ENCODE results near the gene GALNT2.

Gene GALNT2

GRCh38 chr1:230130172-230130944 lies 63.3 kb downstream of the GALNT2 start:
- no peak for DNase-seq (ENCODE audit: low read depth)

- DNase-seq (ENCODE audit: low read depth): no peak
Measured at GRCh38 chr1:230131457-230131856, 64.4 kb downstream of the GALNT2 start.

GRCh38 chr1:230132758-230133157 lies 65.7 kb downstream of the GALNT2 start:
- no peak for DNase-seq (ENCODE audit: low read depth)

- DNase-seq (ENCODE audit: low read depth): no peak
Measured at GRCh38 chr1:230135726-230136125, 68.7 kb downstream of the GALNT2 start.

GRCh38 chr1:230136453-230137336 lies 69.7 kb downstream of the GALNT2 start:
- no peak for DNase-seq (ENCODE audit: low read depth)

- no peak for DNase-seq (ENCODE audit: low read depth)
Measured at GRCh38 chr1:230137337-230137815, 70.3 kb downstream of the GALNT2 start.

GRCh38 chr1:230138561-230139239 lies 71.7 kb downstream of the GALNT2 start:
- DNase-seq (ENCODE audit: low read depth): no peak

- DNase-seq (ENCODE audit: low read depth): no peak
Measured at GRCh38 chr1:230139315-230139714, 72.3 kb downstream of the GALNT2 start.

GRCh38 chr1:230139741-230140140 lies 72.7 kb downstream of the GALNT2 start:
- no peak for DNase-seq (ENCODE audit: low read depth)

GRCh38 chr1:230140221-230141020 lies 73.4 kb downstream of the GALNT2 start:
- no peak for DNase-seq (ENCODE audit: low read depth)

- DNase-seq (ENCODE audit: low read depth): no peak
Measured at GRCh38 chr1:230141021-230141648, 74.1 kb downstream of the GALNT2 start.

- DNase-seq (ENCODE audit: low read depth): no peak
Measured at GRCh38 chr1:230141797-230142607, 75.0 kb downstream of the GALNT2 start.

- DNase-seq (ENCODE audit: low read depth): no peak
Measured at GRCh38 chr1:230142608-230143210, 75.7 kb downstream of the GALNT2 start.

GRCh38 chr1:230143534-230143933 lies 76.5 kb downstream of the GALNT2 start:
- DNase-seq (ENCODE audit: low read depth): no peak

GRCh38 chr1:230144010-230144614 lies 77.1 kb downstream of the GALNT2 start:
- DNase-seq (ENCODE audit: low read depth): no peak

- no peak for DNase-seq (ENCODE audit: low read depth)
Measured at GRCh38 chr1:230144758-230145504, 77.9 kb downstream of the GALNT2 start.

GRCh38 chr1:230145505-230145899 lies 78.5 kb downstream of the GALNT2 start:
- DNase-seq (ENCODE audit: low read depth): no peak

- no peak for DNase-seq (ENCODE audit: low read depth)
Measured at GRCh38 chr1:230145953-230146476, 79.0 kb downstream of the GALNT2 start.
